HG03354 (cell line): Measurements from ENCODE around the gene OAS1.

Experiments
- ATAC-seq: cut with Tn5 transposase; IDR thresholded peaks from one replicate; pipeline ENCODE4 v1.9.1; 2021; ENCODE audit warnings: mild to moderate bottlenecking; ENCODE audit not compliant: unreplicated experiment, poor library complexity, severe bottlenecking

The OAS1 gene

GRCh38 chr12:112962561-112962960 lies 55.8 kb downstream of the OAS1 start:
- no peak for ATAC-seq

- ATAC-seq = no peak
Observed at GRCh38 chr12:112963227-112963861, 56.6 kb downstream of the OAS1 start.

- ATAC-seq = no peak
Observed at GRCh38 chr12:112964067-112964670, 57.4 kb downstream of the OAS1 start.

- no peak for ATAC-seq
Observed at GRCh38 chr12:112964915-112965314, 58.2 kb downstream of the OAS1 start.

- ATAC-seq = no peak
Observed at GRCh38 chr12:112965643-112966042, 58.9 kb downstream of the OAS1 start.

- no peak for ATAC-seq
Observed at GRCh38 chr12:112967306-112967705, 60.5 kb downstream of the OAS1 start.

GRCh38 chr12:112967858-112968257 lies 61.1 kb downstream of the OAS1 start:
- ATAC-seq = no peak
